Measurements from ENCODE around the gene EEF2KMT.

Gene EEF2KMT

GRCh38 chr16:5073279-5073629 lies 24.3 kb downstream of the EEF2KMT start:
- DNase-seq (ENCODE audit: low spot score in 2 of 2) (no peak), ATAC-seq (replicated peaks; ENCODE audit: extremely low read depth, poor library complexity, severe bottlenecking) (no peak)
- Mint-ChIP-seq H3K36me3 (ENCODE audit: insufficient read depth) (peaks cover 22% of the 10 kb centered on the region), H3K9me3 (no peaks in the 10 kb centered on the region), H3K27me3 (no peaks in the 10 kb centered on the region), H3K27ac (ENCODE audit: low read depth) (peak overlapping the region; percentile 98), H3K4me1 (peaks cover 25% of the 10 kb centered on the region), H3K4me3 (peak overlapping the region; percentile 96)

GRCh38 chr16:5072334-5073278 lies 25.0 kb downstream of the EEF2KMT start:
- H3K27ac Mint-ChIP-seq (ENCODE audit: low read depth): peak overlapping the region; percentile 98
- DNase-seq (ENCODE audit: low spot score in 2 of 2): no peak
- peaks cover 25% of the 10 kb centered on the region for H3K4me1 Mint-ChIP-seq
- ATAC-seq (replicated peaks; ENCODE audit: extremely low read depth, poor library complexity, severe bottlenecking): no peak
- no peaks in the 10 kb centered on the region for H3K9me3 Mint-ChIP-seq
- H3K27me3 Mint-ChIP-seq: no peaks in the 10 kb centered on the region
- peak overlapping the region; percentile 96 for H3K4me3 Mint-ChIP-seq
- H3K36me3 Mint-ChIP-seq (ENCODE audit: insufficient read depth): peaks cover 22% of the 10 kb centered on the region

- Mint-ChIP-seq H3K36me3 (ENCODE audit: insufficient read depth) (peaks cover 20% of the 10 kb centered on the region), H3K4me3 (peak within 1 kb of the TSS; percentile 96), H3K27ac (ENCODE audit: low read depth) (peak within 1 kb of the TSS; percentile 98), H3K4me1 (peaks cover 25% of the 10 kb centered on the region), H3K27me3 (no peaks in the 10 kb centered on the region), H3K9me3 (no peaks in the 10 kb centered on the region)
- peak; percentile 89 for ATAC-seq (replicated peaks; ENCODE audit: extremely low read depth, poor library complexity, severe bottlenecking)
- peak; percentile 82 to 84 for DNase-seq (ENCODE audit: low spot score in 2 of 2)
Observed at GRCh38 chr16:5071681-5072333, 25.8 kb downstream of the EEF2KMT start, which contains the start of gene ALG1. Gene ALG1, plus strand, starts transcription at chr16:5071843. Its CDS starts 7 bp downstream, at chr16:5071850.

GRCh38 chr16:5071341-5071680 lies 26.3 kb downstream of the EEF2KMT start:
- H3K9me3 Mint-ChIP-seq: no peaks in the 10 kb centered on the region
- H3K36me3 Mint-ChIP-seq (ENCODE audit: insufficient read depth): peaks cover 20% of the 10 kb centered on the region
- no peaks in the 10 kb centered on the region for H3K27me3 Mint-ChIP-seq
- ATAC-seq (replicated peaks; ENCODE audit: extremely low read depth, poor library complexity, severe bottlenecking) (no peak), DNase-seq (ENCODE audit: low spot score in 2 of 2) (no peak)
- H3K4me1 Mint-ChIP-seq: peaks cover 25% of the 10 kb centered on the region
- peak overlapping the region; percentile 96 for H3K4me3 Mint-ChIP-seq
- H3K27ac Mint-ChIP-seq (ENCODE audit: low read depth): peak overlapping the region; percentile 98

GRCh38 chr16:5070431-5071186 lies 27.0 kb downstream of the EEF2KMT start:
- ATAC-seq (replicated peaks; ENCODE audit: extremely low read depth, poor library complexity, severe bottlenecking): no peak
- Mint-ChIP-seq H3K9me3 (no peaks in the 10 kb centered on the region), H3K4me1 (peaks cover 25% of the 10 kb centered on the region), H3K4me3 (peak overlapping the region; percentile 96), H3K27me3 (no peaks in the 10 kb centered on the region), H3K36me3 (ENCODE audit: insufficient read depth) (peaks cover 18% of the 10 kb centered on the region), H3K27ac (ENCODE audit: low read depth) (peak overlapping the region; percentile 98)
- no peak for DNase-seq (ENCODE audit: low spot score in 2 of 2)

GRCh38 chr16:5069854-5070253 lies 27.7 kb downstream of the EEF2KMT start:
- Mint-ChIP-seq H3K36me3 (ENCODE audit: insufficient read depth) (peaks cover 13% of the 10 kb centered on the region), H3K9me3 (no peaks in the 10 kb centered on the region), H3K27me3 (no peaks in the 10 kb centered on the region), H3K4me3 (no peak overlapping the region), H3K4me1 (peaks cover 25% of the 10 kb centered on the region), H3K27ac (ENCODE audit: low read depth) (no peak overlapping the region)
- no peak for ATAC-seq (replicated peaks; ENCODE audit: extremely low read depth, poor library complexity, severe bottlenecking)
- DNase-seq (ENCODE audit: low spot score in 2 of 2): no peak

- ATAC-seq (replicated peaks; ENCODE audit: extremely low read depth, poor library complexity, severe bottlenecking) (no peak), DNase-seq (ENCODE audit: low spot score in 2 of 2) (no peak)
- Mint-ChIP-seq H3K4me1 (peaks cover 25% of the 10 kb centered on the region), H3K9me3 (no peaks in the 10 kb centered on the region), H3K36me3 (ENCODE audit: insufficient read depth) (peaks cover 10% of the 10 kb centered on the region), H3K27ac (ENCODE audit: low read depth) (no peak overlapping the region), H3K27me3 (no peaks in the 10 kb centered on the region), H3K4me3 (no peak overlapping the region)
Observed at GRCh38 chr16:5069048-5069447, 28.5 kb downstream of the EEF2KMT start.

GRCh38 chr16:5066511-5066910 lies 31.1 kb downstream of the EEF2KMT start:
- Mint-ChIP-seq H3K27me3 (peaks cover 18% of the 10 kb centered on the region), H3K27ac (ENCODE audit: low read depth) (no peak overlapping the region), H3K4me1 (peaks cover 8% of the 10 kb centered on the region), H3K36me3 (ENCODE audit: insufficient read depth) (peaks cover 2% of the 10 kb centered on the region), H3K9me3 (no peaks in the 10 kb centered on the region), H3K4me3 (no peak overlapping the region)
- ATAC-seq (replicated peaks; ENCODE audit: extremely low read depth, poor library complexity, severe bottlenecking) (no peak), DNase-seq (ENCODE audit: low spot score in 2 of 2) (no peak)

GRCh38 chr16:5065813-5066212 lies 31.8 kb downstream of the EEF2KMT start, which contains the start of gene C16orf89:
Gene C16orf89, minus strand, starts transcription at chr16:5065956. Its CDS starts 48 bp downstream, at chr16:5065908.
- Mint-ChIP-seq H3K36me3 (ENCODE audit: insufficient read depth) (no peaks in the 10 kb centered on the region), H3K27ac (ENCODE audit: low read depth) (no peak within 1 kb of the TSS), H3K4me1 (peaks cover under 1% of the 10 kb centered on the region), H3K27me3 (peaks cover 18% of the 10 kb centered on the region), H3K4me3 (no peak within 1 kb of the TSS), H3K9me3 (no peaks in the 10 kb centered on the region)
- DNase-seq (ENCODE audit: low spot score in 2 of 2) (no peak), ATAC-seq (replicated peaks; ENCODE audit: extremely low read depth, poor library complexity, severe bottlenecking) (no peak)

- Mint-ChIP-seq H3K4me3 (no peak overlapping the region), H3K4me1 (no peaks in the 10 kb centered on the region), H3K27ac (ENCODE audit: low read depth) (no peak overlapping the region), H3K27me3 (peaks cover 18% of the 10 kb centered on the region), H3K36me3 (ENCODE audit: insufficient read depth) (no peaks in the 10 kb centered on the region), H3K9me3 (no peaks in the 10 kb centered on the region)
- DNase-seq (ENCODE audit: low spot score in 2 of 2): no peak
- no peak for ATAC-seq (replicated peaks; ENCODE audit: extremely low read depth, poor library complexity, severe bottlenecking)
Observed at GRCh38 chr16:5065326-5065725, 32.3 kb downstream of the EEF2KMT start.

- Mint-ChIP-seq H3K36me3 (ENCODE audit: insufficient read depth) (no peaks in the 10 kb centered on the region), H3K27me3 (peaks cover 18% of the 10 kb centered on the region), H3K27ac (ENCODE audit: low read depth) (no peak overlapping the region), H3K4me1 (no peaks in the 10 kb centered on the region), H3K9me3 (no peaks in the 10 kb centered on the region), H3K4me3 (no peak overlapping the region)
- ATAC-seq (replicated peaks; ENCODE audit: extremely low read depth, poor library complexity, severe bottlenecking): no peak
- no peak for DNase-seq (ENCODE audit: low spot score in 2 of 2)
Observed at GRCh38 chr16:5064915-5065314, 32.7 kb downstream of the EEF2KMT start.
